Fibroblast of lung (primary cell): Measurements from ENCODE around the gene KLHL15. TPM values are rescaled to one million over a fixed set of nuclear protein-coding genes. Genes with fewer than 3 reads are reported as not detected.

ENCODE experiments used
- DNase-seq, 2 donors: peaks; one replicate each; pipeline versions ENCODE4 v3.0.0 to v3.0.0-alpha.2; 2010; ENCODE audit warnings: low read depth in 2 of 2
- H2AFZ ChIP-seq: 2 replicates; pipeline ENCODE4 v1.5.1; 2012; ENCODE audit warnings: low read length, control low read depth, inconsistent platforms
- H3K27ac ChIP-seq: 2 replicates; pipeline ENCODE4 v1.5.1; 2011; ENCODE audit warnings: low read length, control low read depth; ENCODE audit not compliant: insufficient read depth
- H3K27me3 ChIP-seq: 2 replicates; pipeline ENCODE4 v1.5.1; 2011; ENCODE audit warnings: mild to moderate bottlenecking, low read length; ENCODE audit not compliant: control insufficient read depth, insufficient read depth
- H3K36me3 ChIP-seq: 2 replicates; pipeline ENCODE4 v1.5.1; 2011; ENCODE audit warnings: low read length; ENCODE audit not compliant: control insufficient read depth, insufficient read depth
- H3K4me1 ChIP-seq: 2 replicates; pipeline ENCODE4 v1.5.1; 2011; ENCODE audit warnings: low read length; ENCODE audit not compliant: control insufficient read depth, insufficient read depth; ENCODE audit errors: extremely low read depth
- H3K4me2 ChIP-seq: 2 replicates; pipeline ENCODE4 v1.5.1; 2011; ENCODE audit warnings: low read length, control low read depth; ENCODE audit not compliant: insufficient read depth; ENCODE audit errors: extremely low read depth
- H3K4me3 ChIP-seq, 4 experiments: fragments of 200-600 bp in 1 of 4; sonication (generic) in 1 of 4; replicated peaks in 1 of 4; 2 replicates each; pipeline ENCODE4 v1.5.1; 2011 to 2016; ENCODE audit warnings: low read length in 4 of 4, low read depth in 3 of 4, mild to moderate bottlenecking in 3 of 4, control low read depth in 2 of 4, inconsistent platforms in 1 of 4, mixed read lengths in 1 of 4; ENCODE audit not compliant: insufficient read depth in 1 of 4; ENCODE audit errors: control extremely low read depth in 1 of 4
- H3K79me2 ChIP-seq: 2 replicates; pipeline ENCODE4 v1.5.1; 2012; ENCODE audit warnings: mild to moderate bottlenecking, low read length, inconsistent platforms; ENCODE audit not compliant: control insufficient read depth, insufficient read depth
- H3K9ac ChIP-seq: 2 replicates; pipeline ENCODE4 v1.5.1; 2011; ENCODE audit warnings: mild to moderate bottlenecking, low read length, control low read depth; ENCODE audit not compliant: insufficient read depth
- H3K9me3 ChIP-seq: 2 replicates; pipeline ENCODE4 v1.5.1; 2012; ENCODE audit warnings: low read depth, low read length; ENCODE audit not compliant: control insufficient read depth, insufficient read depth
- H4K20me1 ChIP-seq: 2 replicates; pipeline ENCODE4 v1.5.1; 2011; ENCODE audit warnings: low read length; ENCODE audit not compliant: control insufficient read depth, insufficient read depth; ENCODE audit errors: extremely low read depth
- EZH2 ChIP-seq: IDR thresholded peaks from 2 replicates; pipeline ENCODE4 v1.5.1; 2012; ENCODE audit warnings: low read length, control low read depth, mild to moderate bottlenecking; ENCODE audit errors: missing control alignments
- polyA plus RNA-seq, 2 donors: library from polyadenylated mRNA; depleted of rRNA in 1 of 2; stranded (reverse) in 1 of 2; unstranded in 1 of 2; fragments of >200 nt; gene quantifications; 2 replicates each; pipeline ENCODE4 v1.2.1, GENCODE V29; 2011 to 2012; ENCODE audit warnings: missing spikeins in 1 of 2
- total RNA-seq: library from RNA; depleted of rRNA; stranded (reverse); fragments of >200 nt; gene quantifications from 2 replicates; pipeline ENCODE4 v1.2.1, GENCODE V29; 2014
- TF ChIP-seq, protein P1 (sequence below), 2 donors: IDR thresholded peaks in 1 of 2; conservative IDR thresholded peaks in 1 of 2; 1 replicate in 1 of 2; 2 replicates in 1 of 2; pipeline ENCODE4 v1.5.1; 2011 to 2012; ENCODE audit warnings: low read length in 2 of 2, control low read depth in 1 of 2, inconsistent platforms in 1 of 2, low read depth in 1 of 2, mild to moderate bottlenecking in 1 of 2

KLHL15 gene
- total and polyA plus RNA-seq, 2 donors (not counting 1 experiment from before 2014, with no cell fraction given): 3.7 to 5.6 TPM

- no peaks in the 10 kb centered on the region for H3K9me3 ChIP-seq
- H4K20me1 ChIP-seq: no peaks in the 10 kb centered on the region
- H3K4me3 ChIP-seq: no peak overlapping the region
- TF ChIP-seq, protein P1, sequence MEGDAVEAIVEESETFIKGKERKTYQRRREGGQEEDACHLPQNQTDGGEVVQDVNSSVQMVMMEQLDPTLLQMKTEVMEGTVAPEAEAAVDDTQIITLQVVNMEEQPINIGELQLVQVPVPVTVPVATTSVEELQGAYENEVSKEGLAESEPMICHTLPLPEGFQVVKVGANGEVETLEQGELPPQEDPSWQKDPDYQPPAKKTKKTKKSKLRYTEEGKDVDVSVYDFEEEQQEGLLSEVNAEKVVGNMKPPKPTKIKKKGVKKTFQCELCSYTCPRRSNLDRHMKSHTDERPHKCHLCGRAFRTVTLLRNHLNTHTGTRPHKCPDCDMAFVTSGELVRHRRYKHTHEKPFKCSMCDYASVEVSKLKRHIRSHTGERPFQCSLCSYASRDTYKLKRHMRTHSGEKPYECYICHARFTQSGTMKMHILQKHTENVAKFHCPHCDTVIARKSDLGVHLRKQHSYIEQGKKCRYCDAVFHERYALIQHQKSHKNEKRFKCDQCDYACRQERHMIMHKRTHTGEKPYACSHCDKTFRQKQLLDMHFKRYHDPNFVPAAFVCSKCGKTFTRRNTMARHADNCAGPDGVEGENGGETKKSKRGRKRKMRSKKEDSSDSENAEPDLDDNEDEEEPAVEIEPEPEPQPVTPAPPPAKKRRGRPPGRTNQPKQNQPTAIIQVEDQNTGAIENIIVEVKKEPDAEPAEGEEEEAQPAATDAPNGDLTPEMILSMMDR (conservative IDR thresholded peaks at IDR 0.05 in 1 of 2, IDR thresholded peaks at IDR 0.05 in 1 of 2; ENCODE audit: low read depth in 1 of 2, low read length in 2 of 2): no peak
- TF ChIP-seq EZH2: no peak
- H3K36me3 ChIP-seq: no peaks in the 10 kb centered on the region
- no peaks in the 10 kb centered on the region for H3K79me2 ChIP-seq
- no peak overlapping the region for H3K4me2 ChIP-seq
- H3K27me3 ChIP-seq: no peaks in the 10 kb centered on the region
- H3K4me1 ChIP-seq: no peaks in the 10 kb centered on the region
- no peak overlapping the region for H3K27ac ChIP-seq
- no peak for DNase-seq
- H2AFZ ChIP-seq: no peak overlapping the region
- H3K9ac ChIP-seq: no peak overlapping the region
These were observed 10.7 kb upstream of the KLHL15 start for GRCh38 chrX:24037729-24038128.

GRCh38 chrX:24034485-24034884 is 7.5 kb upstream of the KLHL15 start:
- Histone ChIP-seq H3K36me3 (no peaks in the 10 kb centered on the region), H3K4me2 (no peak overlapping the region), H3K27me3 (no peaks in the 10 kb centered on the region), H3K9me3 (no peaks in the 10 kb centered on the region), H3K4me3 (no peak overlapping the region), H2AFZ (no peak overlapping the region), H4K20me1 (no peaks in the 10 kb centered on the region), H3K27ac (no peak overlapping the region), H3K9ac (no peak overlapping the region), H3K79me2 (no peaks in the 10 kb centered on the region), H3K4me1 (no peaks in the 10 kb centered on the region)
- DNase-seq: no peak
- TF ChIP-seq, protein P1 (conservative IDR thresholded peaks at IDR 0.05 in 1 of 2, IDR thresholded peaks at IDR 0.05 in 1 of 2; ENCODE audit: low read depth in 1 of 2, low read length in 2 of 2): no peak
- no peak for TF ChIP-seq EZH2

- no peak for TF ChIP-seq EZH2
- TF ChIP-seq, protein P1 (conservative IDR thresholded peaks at IDR 0.05 in 1 of 2, IDR thresholded peaks at IDR 0.05 in 1 of 2; ENCODE audit: low read depth in 1 of 2, low read length in 2 of 2): no peak
- no peaks in the 10 kb centered on the region for H4K20me1 ChIP-seq
- H3K27ac ChIP-seq: no peak overlapping the region
- no peaks in the 10 kb centered on the region for H3K9me3 ChIP-seq
- no peak overlapping the region for H3K4me2 ChIP-seq
- no peaks in the 10 kb centered on the region for H3K27me3 ChIP-seq
- H3K9ac ChIP-seq: no peak overlapping the region
- H2AFZ ChIP-seq: no peak overlapping the region
- H3K4me1 ChIP-seq: no peaks in the 10 kb centered on the region
- no peaks in the 10 kb centered on the region for H3K79me2 ChIP-seq
- no peak for DNase-seq
- H3K4me3 ChIP-seq: no peak overlapping the region
- no peaks in the 10 kb centered on the region for H3K36me3 ChIP-seq
These were observed 3.6 kb upstream of the KLHL15 start for GRCh38 chrX:24030597-24030996.
